Panc1 (cell line): ENCODE measurements around the gene SLC6A15. TPM values are rescaled to one million over a fixed set of nuclear protein-coding genes. Genes with fewer than 3 reads are reported as not detected.

ENCODE experiments used
- ATAC-seq: fragments of 200-7000 bp; cut with Tn5 transposase; 2 replicates; pipeline ENCODE4 v1.9.1; 2020; ENCODE audit warnings: mild to moderate bottlenecking, moderate library complexity
- BruUV-seq: library from RNA; stranded (reverse); fragments of 400-500 nt; replicated peaks from 2 replicates; lab custom pipeline; 2021; lab: Mats Ljungman, UMichigan
- CTCF ChIA-PET: fragments of 300-600 bp; sonication (Branson Sonifier 250); formaldehyde crosslinking; loops from one replicate; lab custom pipeline; 2022; ENCODE audit warnings: antibody characterized with exemption; lab: Charles Lee
- POLR2A ChIA-PET: fragments of 300-600 bp; sonication (Branson Sonifier 250); formaldehyde crosslinking; loops from one replicate; lab custom pipeline; 2022; ENCODE audit warnings: antibody characterized with exemption; lab: Charles Lee
- DNase-seq: peaks from one replicate; pipeline ENCODE4 v3.0.0-alpha.2; 2010; ENCODE audit warnings: low read depth, low spot score
- H3K27ac ChIP-seq: 2 replicates; pipeline ENCODE4 v1.5.1; 2011; ENCODE audit warnings: mild to moderate bottlenecking, low read length, inconsistent platforms
- H3K27me3 ChIP-seq: fragments of 200-500 bp; sonication (Bioruptor generic); 2 replicates; pipeline ENCODE4 v1.6.0; 2014; ENCODE audit warnings: low read length, inconsistent platforms; ENCODE audit not compliant: control insufficient read depth, insufficient read depth
- H3K36me3 ChIP-seq: fragments of 200-500 bp; sonication (Bioruptor generic); 2 replicates; pipeline ENCODE4 v1.5.1; 2014; ENCODE audit warnings: inconsistent platforms, mild to moderate bottlenecking, low read length, moderate library complexity; ENCODE audit not compliant: control insufficient read depth, insufficient read depth
- H3K4me1 ChIP-seq: 2 replicates; pipeline ENCODE4 v1.5.1; 2011; ENCODE audit warnings: inconsistent platforms, mild to moderate bottlenecking, low read length, moderate library complexity; ENCODE audit not compliant: control insufficient read depth, insufficient read depth
- H3K4me3 ChIP-seq, 2 experiments: 2 replicates each; pipeline ENCODE4 v1.5.1; 2011 to 2012; ENCODE audit warnings: low read depth in 2 of 2, low read length in 2 of 2, mild to moderate bottlenecking in 2 of 2, inconsistent platforms in 1 of 2, moderate library complexity in 1 of 2
- H3K9me3 ChIP-seq: fragments of 200-500 bp; sonication (Bioruptor generic); 2 replicates; pipeline ENCODE4 v1.5.1; 2014; ENCODE audit warnings: low read depth, mild to moderate bottlenecking, inconsistent platforms, low read length, moderate library complexity; ENCODE audit not compliant: control insufficient read depth, insufficient read depth
- CTCF ChIP-seq: fragments of 450-650 bp; IDR thresholded peaks from 2 replicates; pipeline ENCODE4 v1.5.1; 2017; ENCODE audit warnings: mild to moderate bottlenecking
- POLR2AphosphoS5 ChIP-seq: IDR thresholded peaks from 2 replicates; pipeline ENCODE4 v1.6.1; 2012; ENCODE audit warnings: mild to moderate bottlenecking, low read depth, low read length, moderate library complexity
- REST ChIP-seq, 2 experiments: IDR thresholded peaks; 2 replicates each; pipeline ENCODE4 v1.6.1; 2011 to 2012; ENCODE audit warnings: low read depth in 2 of 2, control low read depth in 1 of 2, low read length in 1 of 2, mild to moderate bottlenecking in 1 of 2, moderate library complexity in 1 of 2; ENCODE audit not compliant: insufficient read depth in 1 of 2
- SIN3A ChIP-seq: IDR thresholded peaks from 2 replicates; pipeline ENCODE4 v1.6.1; 2012; ENCODE audit warnings: low read depth, mild to moderate bottlenecking, low read length, moderate library complexity, borderline replicate concordance; ENCODE audit not compliant: insufficient read depth
- TCF7L2 ChIP-seq: IDR thresholded peaks from 2 replicates; pipeline ENCODE4 v1.6.1; 2011; ENCODE audit warnings: mild to moderate bottlenecking, low read depth, low read length, inconsistent platforms
- in situ Hi-C: cut with HindIII; loops from 2 replicates; pipeline ENCODE4 v1.10.0; 2016; ENCODE audit warnings: low sequenced_read_pairs, low pct_unique_long_range_greater_than_20kb
- intact Hi-C: fragments of 100-400 bp; cut with micrococcal nuclease; formaldehyde crosslinking; loops from one replicate; pipeline ENCODE4 v1.10.0; 2022; ENCODE audit not compliant: unreplicated experiment
- total RNA-seq: library from RNA; stranded (reverse); gene quantifications from one replicate; pipeline ENCODE4 v1.2.1, GENCODE V29; 2021; ENCODE audit not compliant: unreplicated experiment

The SLC6A15 gene
- total RNA-seq, 1 experiment from 2014 or later = 0.36 TPM

GRCh38 chr12:84860718-84861117 lies 51.9 kb downstream of the SLC6A15 start:
- intact Hi-C loops (no loop called here), in situ Hi-C loops (no loop called here)
- no peaks in the 10 kb centered on the region for H3K27me3 ChIP-seq
- no peak for TF ChIP-seq REST (IDR thresholded peaks at IDR 0.05; ENCODE audit: insufficient read depth in 1 of 2, low read depth in 2 of 2, low read length in 1 of 2)
- TF ChIP-seq POLR2AphosphoS5 = no peak
- no peak for TF ChIP-seq SIN3A
- no peak for TF ChIP-seq TCF7L2
- TF ChIP-seq CTCF = no peak
- CTCF ChIA-PET = no interaction called here
- no peaks in the 10 kb centered on the region for H3K4me1 ChIP-seq
- no peak for DNase-seq
- POLR2A ChIA-PET = no interaction called here
- H3K36me3 ChIP-seq = no peaks in the 10 kb centered on the region
- no peak overlapping the region for H3K4me3 ChIP-seq
- BruUV-seq = no TSS peak
- no peak overlapping the region for H3K27ac ChIP-seq
- no peaks in the 10 kb centered on the region for H3K9me3 ChIP-seq
- ATAC-seq = no peak

- Histone ChIP-seq H3K27me3 (no peaks in the 10 kb centered on the region), H3K27ac (no peak overlapping the region), H3K4me3 (no peak overlapping the region), H3K4me1 (no peaks in the 10 kb centered on the region), H3K9me3 (no peaks in the 10 kb centered on the region), H3K36me3 (no peaks in the 10 kb centered on the region)
- ChIA-PET CTCF (no interaction called here), POLR2A (no interaction called here)
- in situ Hi-C loops (no loop called here), intact Hi-C loops (no loop called here)
- DNase-seq (no peak), ATAC-seq (no peak)
- TF ChIP-seq SIN3A (no peak), POLR2AphosphoS5 (no peak), REST (IDR thresholded peaks at IDR 0.05; ENCODE audit: insufficient read depth in 1 of 2, low read depth in 2 of 2, low read length in 1 of 2) (no peak), CTCF (no peak), TCF7L2 (no peak)
- no TSS peak for BruUV-seq
These were observed 53.8 kb downstream of the SLC6A15 start for GRCh38 chr12:84858796-84859195.
